OCI-M2 (cell line): Measurements from ENCODE around the gene PRPF38B.
A peak's percentile ranks its signal among the peaks of the same experiment; 100 is the strongest.

ENCODE experiments used
- DNase-seq: peaks from one replicate; lab custom pipeline; 2025; ENCODE audit not compliant: unreplicated experiment; lab: John Stamatoyannopoulos, UW

The PRPF38B gene

GRCh38 chr1:108716437-108717230 lies 24.5 kb downstream of the PRPF38B start:
- DNase-seq, result no peak

GRCh38 chr1:108717774-108718316 lies 25.7 kb downstream of the PRPF38B start:
- no peak for DNase-seq

- no peak for DNase-seq
Measured at GRCh38 chr1:108718927-108719655, 27.0 kb downstream of the PRPF38B start.

GRCh38 chr1:108719656-108720435 lies 27.7 kb downstream of the PRPF38B start:
- DNase-seq, result no peak

GRCh38 chr1:108722292-108722691 lies 30.2 kb downstream of the PRPF38B start:
- DNase-seq, result no peak

GRCh38 chr1:108725906-108726305 lies 33.8 kb downstream of the PRPF38B start:
- no peak for DNase-seq

GRCh38 chr1:108728327-108728923 lies 36.3 kb downstream of the PRPF38B start:
- no peak for DNase-seq

- DNase-seq, result no peak
Measured at GRCh38 chr1:108729481-108729880, 37.4 kb downstream of the PRPF38B start.

- no peak for DNase-seq
Measured at GRCh38 chr1:108732398-108732797, 40.3 kb downstream of the PRPF38B start.

GRCh38 chr1:108734171-108734865 lies 42.2 kb downstream of the PRPF38B start:
- DNase-seq, result no peak

GRCh38 chr1:108742253-108742652 lies 50.1 kb downstream of the PRPF38B start:
- no peak for DNase-seq

- no peak for DNase-seq
Measured at GRCh38 chr1:108745980-108746381, 53.9 kb downstream of the PRPF38B start.

GRCh38 chr1:108746382-108747170 lies 54.5 kb downstream of the PRPF38B start, which contains the start of gene STXBP3:
Gene STXBP3 (plus strand): TSS chr1:108746674. CDS start chr1:108746738, 64 bp downstream.
- DNase-seq, result peak; percentile 95

GRCh38 chr1:108747171-108747850 lies 55.2 kb downstream of the PRPF38B start:
- peak; percentile 7 for DNase-seq

- DNase-seq, result no peak
Measured at GRCh38 chr1:108747898-108748297, 55.8 kb downstream of the PRPF38B start.

- DNase-seq, result no peak
Measured at GRCh38 chr1:108749081-108749480, 57.0 kb downstream of the PRPF38B start.

GRCh38 chr1:108750476-108751181 lies 58.5 kb downstream of the PRPF38B start:
- DNase-seq, result no peak
